H1 (cell line): ENCODE results near the gene ZNF823. TPM values are rescaled to one million over a fixed set of nuclear protein-coding genes. Genes with fewer than 3 reads are reported as not detected.
A peak's percentile ranks its signal among the peaks of the same experiment; 100 is the strongest.

ENCODE experiments used
- CTCF ChIA-PET: fragments of 300-600 bp; sonication (Branson Sonifier 250); formaldehyde crosslinking; loops from one replicate; lab custom pipeline; 2021; ENCODE audit not compliant: partially characterized antibody; lab: Charles Lee
- POLR2A ChIA-PET: fragments of 300-600 bp; sonication (Branson Sonifier 250); formaldehyde crosslinking; loops from one replicate; lab custom pipeline; 2021; ENCODE audit warnings: inconsistent platforms; ENCODE audit not compliant: partially characterized antibody; lab: Charles Lee
- DNase-seq, 2 experiments: peaks; one replicate each; pipeline versions ENCODE4 v3.0.0 to v3.0.0-alpha.2; 2010 to 2022; ENCODE audit warnings: low spot score in 2 of 2, low read depth in 1 of 2, mixed read lengths in 1 of 2
- FAIRE-seq: peaks from 2 replicates; lab custom pipeline; 2011; peaks lifted over from hg19 to GRCh38; lab: Jason Lieb, UNC
- H2AFZ ChIP-seq: 2 replicates; pipeline ENCODE4 v1.8.1; 2012; ENCODE audit warnings: low read length, inconsistent platforms
- H2AK5ac ChIP-seq: 2 replicates; pipeline ENCODE4 v1.6.1; 2013; ENCODE audit warnings: low read depth, low read length
- H2BK120ac ChIP-seq: replicated peaks from 2 replicates; pipeline ENCODE3; 2013; ENCODE audit warnings: low read depth, low read length, inconsistent platforms
- H2BK12ac ChIP-seq: 2 replicates; pipeline ENCODE4 v1.6.1; 2013; ENCODE audit warnings: low read depth, low read length
- H2BK15ac ChIP-seq: 2 replicates; pipeline ENCODE4 v1.6.1; 2013; ENCODE audit warnings: low read length
- H2BK20ac ChIP-seq: 2 replicates; pipeline ENCODE4 v1.6.1; 2013; ENCODE audit warnings: low read length
- H2BK5ac ChIP-seq: 2 replicates; pipeline ENCODE4 v1.6.1; 2013; ENCODE audit warnings: low read depth, low read length
- H3K14ac ChIP-seq: 2 replicates; pipeline ENCODE4 v1.6.1; 2013; ENCODE audit warnings: inconsistent platforms; ENCODE audit not compliant: insufficient read length
- H3K18ac ChIP-seq: 2 replicates; pipeline ENCODE4 v1.6.1; 2013; ENCODE audit warnings: low read length; ENCODE audit errors: extremely low read depth
- H3K23ac ChIP-seq: 2 replicates; pipeline ENCODE4 v1.6.1; 2013; ENCODE audit warnings: inconsistent platforms; ENCODE audit not compliant: insufficient read length
- H3K23me2 ChIP-seq: 2 replicates; pipeline ENCODE4 v1.6.1; 2013; ENCODE audit warnings: low read depth, low read length
- H3K27ac ChIP-seq: 2 replicates; pipeline ENCODE4 v1.6.1; 2011; ENCODE audit warnings: low read depth, low read length, inconsistent platforms
- H3K27me3 ChIP-seq, 4 experiments: replicated peaks in 1 of 4; 1 replicate in 1 of 4; 2 replicates in 3 of 4; pipeline versions ENCODE4 v1.6.1 to v1.8.1; 2011 to 2013; ENCODE audit warnings: low read length in 3 of 4, mild to moderate bottlenecking in 3 of 4, inconsistent platforms in 2 of 4, mixed read lengths in 2 of 4, moderate library complexity in 1 of 4; ENCODE audit not compliant: control insufficient read depth in 3 of 4, insufficient read depth in 3 of 4; ENCODE audit errors: extremely low read depth in 1 of 4
- H3K36me3 ChIP-seq, 4 experiments: 2 replicates each; pipeline versions ENCODE4 v1.6.1 to v1.8.1; 2011 to 2013; ENCODE audit warnings: mild to moderate bottlenecking in 4 of 4, low read length in 3 of 4, moderate library complexity in 2 of 4, control low read depth in 1 of 4, inconsistent platforms in 1 of 4; ENCODE audit not compliant: insufficient read depth in 4 of 4, control insufficient read depth in 2 of 4
- H3K4ac ChIP-seq: replicated peaks from 2 replicates; pipeline ENCODE3; 2013; ENCODE audit warnings: low read length, low read depth, mixed read lengths, inconsistent platforms; ENCODE audit not compliant: insufficient read length
- H3K4me1 ChIP-seq, 4 experiments: replicated peaks in 1 of 4; 1 replicate in 1 of 4; 2 replicates in 3 of 4; pipeline versions ENCODE4 v1.6.1 to v1.8.1; 2011 to 2013; ENCODE audit warnings: low read length in 3 of 4, inconsistent platforms in 2 of 4, mixed read lengths in 1 of 4; ENCODE audit not compliant: insufficient read depth in 4 of 4, control insufficient read depth in 3 of 4
- H3K4me2 ChIP-seq, 2 experiments: 2 replicates each; pipeline versions ENCODE4 v1.6.1 to v1.8.1; 2011 to 2013; ENCODE audit warnings: low read depth in 2 of 2, low read length in 2 of 2, control low read depth in 1 of 2, inconsistent platforms in 1 of 2, mild to moderate bottlenecking in 1 of 2; ENCODE audit not compliant: insufficient read depth in 1 of 2
- H3K4me3 ChIP-seq, 4 experiments: fragments of 200-600, 300-600 bp in 1 of 4; sonication (generic), shearing (Covaris generic), sonication (Bioruptor Twin) in 1 of 4; 2 replicates each; pipeline versions ENCODE4 v1.5.1 to v1.8.1; 2011 to 2016; ENCODE audit warnings: low read length in 4 of 4, low read depth in 3 of 4, control low read depth in 2 of 4, inconsistent platforms in 2 of 4, mild to moderate bottlenecking in 2 of 4, mixed read lengths in 1 of 4, moderate library complexity in 1 of 4; ENCODE audit not compliant: insufficient read depth in 2 of 4; ENCODE audit errors: extremely low read depth in 1 of 4
- H3K56ac ChIP-seq: replicated peaks from 2 replicates; pipeline ENCODE3; 2013; ENCODE audit warnings: low read depth, mild to moderate bottlenecking, mixed read lengths, low read length, inconsistent platforms; ENCODE audit not compliant: insufficient read length
- H3K79me1 ChIP-seq: 2 replicates; pipeline ENCODE4 v1.6.1; 2013; ENCODE audit warnings: low read depth, low read length, control low read depth
- H3K79me2 ChIP-seq, 2 experiments: 2 replicates each; pipeline versions ENCODE4 v1.6.1 to v1.8.1; 2012 to 2013; ENCODE audit warnings: low read length in 2 of 2, mild to moderate bottlenecking in 2 of 2, inconsistent platforms in 1 of 2; ENCODE audit not compliant: insufficient read depth in 2 of 2, control insufficient read depth in 1 of 2
- H3K9ac ChIP-seq, 4 experiments: replicated peaks in 1 of 4; 1 replicate in 1 of 4; 2 replicates in 3 of 4; pipeline versions ENCODE4 v1.6.1 to v1.8.1; 2011 to 2013; ENCODE audit warnings: low read depth in 3 of 4, low read length in 3 of 4, control low read depth in 2 of 4, mild to moderate bottlenecking in 2 of 4, moderate library complexity in 2 of 4, inconsistent platforms in 1 of 4; ENCODE audit errors: extremely low read depth in 1 of 4
- H3K9me3 ChIP-seq, 2 experiments: 2 replicates each; pipeline versions ENCODE4 v1.6.1 to v1.8.1; 2012 to 2013; ENCODE audit warnings: mild to moderate bottlenecking in 2 of 2, moderate library complexity in 2 of 2, control low read depth in 1 of 2, inconsistent platforms in 1 of 2, low read depth in 1 of 2, low read length in 1 of 2, mixed read lengths in 1 of 2; ENCODE audit not compliant: insufficient read depth in 2 of 2
- H4K20me1 ChIP-seq, 2 experiments: replicated peaks in 1 of 2; 2 replicates each; pipeline versions ENCODE3 to v1.8.1; 2011 to 2013; ENCODE audit warnings: inconsistent platforms in 2 of 2, low read length in 2 of 2, mild to moderate bottlenecking in 1 of 2; ENCODE audit not compliant: insufficient read depth in 2 of 2, control insufficient read depth in 1 of 2
- H4K5ac ChIP-seq: 2 replicates; pipeline ENCODE4 v1.6.1; 2013; ENCODE audit warnings: low read length, low read depth, mixed read lengths, inconsistent platforms; ENCODE audit not compliant: insufficient read length
- H4K8ac ChIP-seq: 2 replicates; pipeline ENCODE4 v1.8.0; 2013; ENCODE audit warnings: mild to moderate bottlenecking, moderate library complexity, low read length, inconsistent platforms; ENCODE audit not compliant: insufficient read depth; ENCODE audit errors: extremely low read depth
- H4K91ac ChIP-seq: replicated peaks from 2 replicates; pipeline ENCODE3; 2013; ENCODE audit warnings: low read length, mixed read lengths, inconsistent platforms; ENCODE audit not compliant: insufficient read length
- BACH1 ChIP-seq: IDR thresholded peaks from 2 replicates; pipeline ENCODE4 v1.6.1; 2012; ENCODE audit warnings: low read length, improper control_type of control experiment
- CHD2 ChIP-seq: IDR thresholded peaks from 2 replicates; pipeline ENCODE4 v1.6.1; 2012; ENCODE audit warnings: low read length, improper control_type of control experiment
- FOSL1 ChIP-seq: IDR thresholded peaks from 2 replicates; pipeline ENCODE4 v1.6.1; 2011; ENCODE audit warnings: mild to moderate bottlenecking, low read depth, low read length, moderate library complexity; ENCODE audit not compliant: insufficient read depth
- GTF2F1 ChIP-seq: IDR thresholded peaks from 2 replicates; pipeline ENCODE4 v1.6.1; 2012; ENCODE audit warnings: low read depth, low read length, improper control_type of control experiment, borderline replicate concordance
- POLR2A ChIP-seq, 2 experiments: IDR thresholded peaks; 1 replicate in 1 of 2; 2 replicates in 1 of 2; pipeline ENCODE4 v1.6.1; 2011; ENCODE audit warnings: low read depth in 2 of 2, low read length in 2 of 2, mild to moderate bottlenecking in 2 of 2; ENCODE audit errors: control extremely low read depth in 1 of 2
- SP1 ChIP-seq: IDR thresholded peaks from 2 replicates; pipeline ENCODE4 v1.6.1; 2011; ENCODE audit warnings: low read depth, low read length
- SP2 ChIP-seq: IDR thresholded peaks from 2 replicates; pipeline ENCODE4 v1.6.1; 2012; ENCODE audit warnings: mild to moderate bottlenecking, low read length, inconsistent platforms
- USF2 ChIP-seq: IDR thresholded peaks from 2 replicates; pipeline ENCODE4 v1.6.1; 2011; ENCODE audit warnings: low read length, improper control_type of control experiment
- ZNF274 ChIP-seq: IDR thresholded peaks from 2 replicates; pipeline ENCODE4 v1.7.0; 2012; ENCODE audit warnings: low read length, borderline replicate concordance; ENCODE audit errors: extremely low read depth
- WGBS, 2 experiments: shearing (Covaris generic) in 1 of 2; methylation state at CpG; one replicate each; pipeline versions ENCODE4 v1.1.6 to v1.1.7; 2013 to 2015; ENCODE audit warnings: low lambda C conversion rate in 2 of 2, mixed read lengths in 2 of 2, inconsistent platforms in 1 of 2, low coverage in 1 of 2, missing lambda C conversion rate in 1 of 2; ENCODE audit not compliant: insufficient replicate concordance in 2 of 2, insufficient coverage in 1 of 2, insufficient read length in 1 of 2; ENCODE audit errors: extremely low coverage in 1 of 2, missing lambda C conversion rate in 1 of 2; 5-methylcytosine and 5-hydroxymethylcytosine counted together
- polyA plus RNA-seq, 7 experiments: library from polyadenylated mRNA; depleted of rRNA in 3 of 7; stranded (reverse) in 5 of 7; unstranded in 2 of 7; fragments of >200 nt in 5 of 7; fragments of 200-250 nt in 2 of 7; gene quantifications; 1 replicate in 5 of 7; 2 replicates in 1 of 7; 4 replicates in 1 of 7; pipeline versions ENCODE4 v1.2.1 to v1.2.3, GENCODE V29; 2011 to 2013; ENCODE audit warnings: missing spikeins in 2 of 7, mixed read lengths in 2 of 7
- total RNA-seq: library from RNA; stranded (reverse); fragmentation: NEBNext Ultra II Directional; extraction: Animal tissue kit (Norgen Biotek cat#: 25700); gene quantifications from 2 replicates; pipeline ENCODE4 v1.2.1, GENCODE V29; 2021

ZNF823 gene
- total and polyA plus RNA-seq, 2 of the 8 experiments (the other 6 are each of a cell fraction or from before 2014, with no cell fraction given): 0.73 to 2.4 TPM

- Histone ChIP-seq H3K23me2 (no peaks in the 10 kb centered on the region), H3K4ac (no peak overlapping the region), H3K79me2 (peaks cover 0 to 6% of the 10 kb centered on the region in 2 experiments; a peak in 1 of 4 replicates), H2BK15ac (peak overlapping the region; percentile 88; the same call in 1 of the 2 replicates), H4K8ac (peak overlapping the region; percentile 94; the same call in 1 of the 2 replicates), H3K18ac (peak overlapping the region; percentile 38), H3K14ac (no peak overlapping the region), H4K91ac (no peak overlapping the region), H4K20me1 (no peaks in the 10 kb centered on the region), H3K23ac (no peak overlapping the region), H2BK120ac (no peak overlapping the region), H2BK5ac (peak overlapping the region; percentile 71; the same call in 1 of the 2 replicates), H3K36me3 (no peaks in the 10 kb centered on the region), H2AK5ac (no peak overlapping the region), H3K9ac (peak overlapping the region; percentile 72 to 80 (median 74)), H3K9me3 (no peaks in the 10 kb centered on the region; a peak in 1 of 4 replicates), H3K4me1 (peaks cover 0 to 4% (median 2%) of the 10 kb centered on the region in 4 experiments; a peak in 4 of 7 replicates), H2BK12ac (peak overlapping the region; percentile 5; the same call in 1 of the 2 replicates), H2BK20ac (no peak overlapping the region), H3K4me3 (peak overlapping the region; percentile 74 to 90 (median 83)), H3K27ac (peak overlapping the region; percentile 57; the same call in 1 of the 2 replicates), H2AFZ (peak overlapping the region; percentile 80), H3K4me2 (peak overlapping the region; percentile 63 to 69), H3K27me3 (peaks cover 0 to 6% (median 1%) of the 10 kb centered on the region in 4 experiments; a peak in 3 of 7 replicates), H3K79me1 (no peaks in the 10 kb centered on the region), H3K56ac (no peak overlapping the region), H4K5ac (peak overlapping the region; percentile 60)
- peak; percentile 84 for FAIRE-seq
- POLR2A ChIA-PET: interaction anchor here (0.8 to 2.1 kb wide), 12 partner anchors 10 to 462 kb away, joined by 3 to 9 read pairs (median 4); partner anchors contain the start of genes ZNF491, ZNF625 and ZNF823
- WGBS, 2 experiments: 10% methylated on average over 56 of the region's 61 CpGs; no CpG with 5 or more reads in 1 of the 2 experiments
- CTCF ChIA-PET: interaction anchor here (0.6 to 1.8 kb wide), 3 partner anchors 76 to 103 kb away, joined by 3 to 7 read pairs (median 3); partner anchors contain the start of gene ZNF491
- DNase-seq: peak; percentile 84 to 99
- TF ChIP-seq BACH1 (peak; percentile 30; the same call in 1 of the 2 replicates), POLR2A (IDR thresholded peaks at IDR 0.05; ENCODE audit: control extremely low read depth in 1 of 2, low read depth in 2 of 2, low read length in 2 of 2) (peak; percentile 78 to 93), GTF2F1 (no peak), SP1 (peak; percentile 89), USF2 (no peak), FOSL1 (no peak), SP2 (peak; percentile 26; the same call in 1 of the 2 replicates), ZNF274 (no peak), CHD2 (peak; percentile 69)
These were observed 44.0 kb downstream of the ZNF823 start for GRCh38 chr19:11694533-11695439.
